HG03025 (cell line): Measurements from ENCODE around the gene NCL.
"Not testable (repeated sequence)": the region's sequence is repeated elsewhere in the genome, so short reads cannot be mapped to it uniquely, and the experiment has no call there.

Experiments used
- ATAC-seq: cut with Tn5 transposase; IDR thresholded peaks from one replicate; pipeline ENCODE4 v1.9.1; 2021; ENCODE audit warnings: mild to moderate bottlenecking, moderate library complexity; ENCODE audit not compliant: unreplicated experiment, low FRiP score

The NCL gene

DNA sequence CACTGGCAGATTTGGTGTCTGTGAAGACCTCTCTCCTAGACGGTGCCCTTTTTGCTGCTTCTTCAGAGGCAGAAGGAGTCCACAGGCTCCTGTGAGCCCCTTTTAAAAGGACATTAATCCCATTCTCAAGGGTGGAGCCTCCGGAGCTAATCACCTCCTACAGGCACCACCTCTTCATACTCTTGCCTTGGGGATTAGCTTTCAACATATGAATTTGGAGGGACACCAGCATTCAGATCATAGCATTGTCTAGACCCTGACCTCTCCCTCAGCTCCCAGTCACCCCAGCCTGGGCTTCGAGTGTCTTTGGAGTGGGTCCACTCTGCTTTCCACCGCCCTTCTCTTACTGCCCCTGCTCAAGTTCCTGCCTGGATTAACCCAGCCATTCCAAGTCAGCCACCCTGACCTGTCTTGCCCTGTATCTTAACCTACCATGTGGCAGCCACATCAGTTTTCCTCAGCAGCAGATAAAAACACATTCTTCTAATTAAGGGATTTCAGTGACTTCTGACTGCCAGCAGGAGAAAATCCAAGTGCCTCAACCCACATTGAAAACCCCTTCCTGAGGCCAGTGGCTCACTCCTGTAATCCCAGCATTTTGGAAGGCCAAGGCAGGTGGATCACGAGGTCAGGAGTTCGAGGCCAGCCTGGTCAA, 6.1 kb upstream of the NCL start:
- ATAC-seq: no peak

DNA sequence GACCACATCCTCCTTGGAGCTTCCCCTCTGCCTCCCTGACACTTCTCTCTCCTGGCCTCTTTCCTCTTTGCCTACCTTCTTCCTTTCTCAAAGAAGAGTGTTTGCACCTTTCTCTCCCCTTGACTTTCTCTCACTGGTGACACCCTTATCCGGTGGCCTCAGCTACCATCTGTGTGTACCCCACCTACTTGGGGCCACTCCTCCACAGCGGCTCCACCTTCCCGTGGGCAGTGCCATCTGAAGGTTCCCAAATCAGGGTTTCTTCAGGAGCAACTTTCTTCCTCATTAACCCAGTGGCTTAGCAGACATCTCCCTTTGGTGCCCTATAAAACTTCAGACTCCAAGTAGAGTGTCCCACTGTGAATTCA, 5.3 kb upstream of the NCL start:
- ATAC-seq: no peak

DNA sequence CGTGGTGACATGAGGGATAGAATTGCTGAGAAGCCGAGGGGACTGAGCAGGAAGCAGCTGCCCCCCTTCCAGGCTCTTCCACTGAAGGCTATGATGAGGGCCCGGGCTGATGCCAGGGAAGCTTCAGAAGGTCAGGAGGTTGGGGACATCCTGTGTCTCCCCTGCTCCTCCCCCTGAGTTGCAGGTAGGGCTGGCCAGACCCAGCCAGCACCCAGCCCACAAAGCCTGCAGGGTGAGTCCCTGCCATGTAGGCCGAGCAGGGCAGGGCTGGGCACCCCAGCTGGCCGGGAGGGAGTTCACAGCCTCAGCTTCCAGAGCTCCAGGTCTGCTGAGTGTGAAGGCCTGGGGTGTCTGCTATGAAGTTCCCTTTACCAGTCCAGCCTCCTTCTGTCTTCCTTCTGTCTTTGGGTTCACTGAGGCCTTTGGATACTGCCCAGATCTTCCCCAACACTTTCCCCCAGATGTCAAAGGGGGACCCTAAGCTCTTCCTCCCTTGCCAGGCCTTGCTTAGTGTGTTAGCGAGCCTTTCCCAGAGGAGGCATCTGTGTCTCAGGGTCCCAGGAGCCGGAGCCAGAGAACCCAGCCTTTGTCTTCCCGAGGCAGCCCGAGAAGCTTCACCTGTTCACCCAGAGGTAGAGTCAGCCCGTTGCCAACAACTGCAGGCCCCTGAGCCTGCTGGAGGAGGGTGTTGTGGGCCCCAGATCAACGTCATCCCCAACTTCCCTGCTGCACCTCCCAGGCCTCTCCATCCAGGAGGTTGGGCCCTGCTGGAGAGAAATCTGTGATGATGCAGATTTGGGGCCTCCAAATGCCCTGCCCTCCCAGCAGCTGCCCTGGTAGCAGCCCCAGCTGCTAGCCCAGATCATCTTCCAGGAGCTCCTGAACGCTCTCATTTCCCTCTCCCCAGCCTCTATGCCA, 3.6 kb upstream of the NCL start:
- no peak for ATAC-seq

DNA sequence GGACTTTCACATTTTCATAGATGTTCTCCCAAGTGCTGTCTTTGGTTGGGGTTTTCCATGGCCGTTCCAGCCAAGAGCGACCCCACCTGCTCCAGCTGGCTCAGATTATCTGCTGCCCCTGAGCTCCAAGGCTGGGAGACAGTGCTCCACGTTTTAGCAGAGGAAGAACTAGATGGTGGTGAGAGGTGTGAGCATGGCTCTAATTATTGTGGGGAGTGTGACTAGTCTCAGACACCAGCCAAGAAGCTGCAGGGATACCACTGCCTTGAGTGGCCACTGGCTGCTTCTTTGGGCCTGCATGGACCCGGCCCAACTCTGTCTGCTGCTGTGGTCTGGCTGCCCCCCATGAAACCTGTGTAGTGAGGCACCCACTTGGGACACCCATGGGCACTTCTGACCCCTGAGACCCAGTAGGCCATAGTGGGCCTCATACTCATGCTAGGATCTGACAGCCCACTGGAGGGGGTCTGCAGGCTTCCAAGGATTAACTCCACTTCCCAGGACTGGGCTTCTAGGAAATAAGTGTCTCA, 2.8 kb upstream of the NCL start:
- no peak for ATAC-seq

DNA sequence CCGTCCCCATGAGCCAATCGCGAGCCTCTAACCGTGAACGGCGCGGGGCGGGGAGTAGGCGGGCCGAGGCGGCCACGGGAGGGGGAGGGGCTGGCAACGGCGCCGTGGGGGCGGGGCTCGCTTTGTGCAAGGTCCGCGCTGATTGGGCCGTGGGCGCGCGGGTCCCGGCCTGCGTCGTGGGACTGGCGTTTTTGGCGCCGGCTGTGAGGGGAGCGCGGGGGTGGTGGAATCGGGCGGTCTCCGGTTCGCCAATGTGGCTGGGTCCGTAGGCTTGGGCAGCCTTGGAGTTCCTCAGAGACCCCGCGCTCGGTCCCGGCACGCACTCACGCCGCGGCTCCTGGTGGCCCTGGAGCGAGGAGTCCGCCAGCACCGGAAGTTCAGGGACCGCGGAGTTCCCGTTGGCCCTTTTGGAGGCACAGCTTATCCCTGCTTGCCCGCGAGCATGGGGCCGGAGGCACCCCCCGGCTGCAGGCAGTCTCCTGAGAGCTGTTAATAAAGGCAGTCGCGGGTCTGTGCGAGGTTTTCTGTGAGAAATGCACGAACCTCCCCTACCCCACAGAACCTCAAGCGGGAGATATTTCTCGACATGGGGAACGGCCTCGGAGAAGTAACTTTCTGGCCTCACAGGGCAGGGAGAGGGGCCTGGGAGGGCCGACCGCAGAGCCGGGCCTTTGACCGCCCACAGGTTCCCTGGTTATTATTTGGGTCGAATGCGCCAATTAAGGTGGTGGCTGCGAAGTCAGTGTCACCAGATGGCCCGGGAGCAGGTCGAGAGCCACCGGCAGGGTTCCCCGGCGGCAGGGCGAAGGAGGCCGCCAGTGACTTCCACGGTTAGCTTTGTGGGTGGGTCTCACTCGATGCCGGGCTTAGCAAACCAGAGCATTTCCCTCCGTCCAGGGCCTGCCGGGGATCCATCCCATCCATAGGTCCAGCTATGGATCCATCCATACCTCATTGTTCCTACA, 574 bp upstream of the NCL start:
- ATAC-seq: no peak

DNA sequence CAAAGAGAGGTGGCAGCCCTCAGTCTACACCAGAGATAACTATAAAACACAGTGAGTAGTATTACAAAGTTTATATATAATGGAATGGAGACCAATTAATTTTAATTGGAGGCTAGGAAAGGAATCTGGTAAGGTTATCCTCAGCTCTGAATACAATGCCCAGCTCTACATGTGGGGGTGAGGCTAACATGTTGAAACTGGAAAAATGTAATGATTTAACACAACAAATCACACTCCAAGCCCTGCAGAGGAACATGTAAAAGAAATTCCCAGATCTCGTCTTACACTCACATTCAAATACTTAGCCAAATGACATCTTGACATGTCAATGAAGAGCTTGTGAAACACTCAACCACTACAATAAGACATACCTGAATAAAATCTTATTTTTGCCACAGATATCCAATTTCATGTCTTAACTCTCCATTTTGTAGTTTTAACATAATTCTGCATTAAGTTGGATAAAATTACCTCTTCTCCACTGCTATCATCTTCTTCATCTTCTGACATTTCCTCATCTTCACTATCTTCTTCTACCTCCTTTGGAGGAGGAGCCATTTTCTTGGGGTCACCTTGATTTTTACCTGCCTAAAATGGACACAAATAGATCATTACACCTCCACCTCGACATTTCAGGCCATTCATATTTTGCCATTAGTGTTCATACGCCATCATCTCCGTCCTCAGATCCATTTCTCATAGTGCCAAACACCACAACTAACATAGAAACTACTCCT, 1.4 kb downstream of the NCL start:
- no peak for ATAC-seq

DNA sequence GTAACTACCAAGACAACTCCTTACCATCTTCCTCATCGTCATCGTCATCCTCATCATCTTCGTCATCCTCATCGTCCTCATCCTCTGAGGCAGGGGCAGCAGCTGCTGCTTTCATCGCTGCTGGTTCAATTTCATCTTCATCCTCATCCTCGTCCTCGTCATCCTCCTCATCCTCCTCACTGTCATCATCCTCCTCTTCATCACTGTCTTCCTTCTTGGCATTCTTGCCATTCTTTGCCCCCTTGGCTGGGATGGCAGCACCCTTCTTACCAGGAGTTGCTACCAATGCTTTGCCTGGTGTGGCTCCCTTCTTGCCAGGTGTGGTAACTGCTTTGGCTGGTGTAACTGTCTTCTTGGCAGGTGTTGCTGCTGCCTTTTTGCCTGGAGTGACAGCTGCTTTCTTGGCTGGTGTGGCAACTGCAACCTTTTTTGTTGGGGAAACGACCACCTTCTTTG, 2.7 kb downstream of the NCL start:
- ATAC-seq: no peak

DNA sequence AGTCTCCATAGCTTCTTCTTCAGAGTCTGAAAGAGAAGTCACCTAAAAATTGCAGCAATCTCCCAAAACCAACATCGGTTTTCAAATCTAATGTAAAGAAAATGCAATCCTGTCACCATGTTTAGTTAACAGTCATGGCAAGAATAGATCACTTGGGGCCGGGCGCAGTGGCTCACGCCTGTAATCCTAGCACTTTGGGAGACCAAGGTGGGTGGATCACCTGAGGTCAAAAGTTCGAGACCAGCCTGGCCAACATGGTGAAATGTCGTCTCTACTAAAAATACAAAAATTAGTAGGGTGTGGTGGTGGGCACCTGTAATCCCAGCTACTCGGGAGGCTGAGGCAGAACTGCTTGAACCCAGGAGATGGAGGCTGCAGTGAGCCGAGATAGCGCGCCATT, 3.4 kb downstream of the NCL start:
- ATAC-seq: not testable (repeated sequence)

DNA sequence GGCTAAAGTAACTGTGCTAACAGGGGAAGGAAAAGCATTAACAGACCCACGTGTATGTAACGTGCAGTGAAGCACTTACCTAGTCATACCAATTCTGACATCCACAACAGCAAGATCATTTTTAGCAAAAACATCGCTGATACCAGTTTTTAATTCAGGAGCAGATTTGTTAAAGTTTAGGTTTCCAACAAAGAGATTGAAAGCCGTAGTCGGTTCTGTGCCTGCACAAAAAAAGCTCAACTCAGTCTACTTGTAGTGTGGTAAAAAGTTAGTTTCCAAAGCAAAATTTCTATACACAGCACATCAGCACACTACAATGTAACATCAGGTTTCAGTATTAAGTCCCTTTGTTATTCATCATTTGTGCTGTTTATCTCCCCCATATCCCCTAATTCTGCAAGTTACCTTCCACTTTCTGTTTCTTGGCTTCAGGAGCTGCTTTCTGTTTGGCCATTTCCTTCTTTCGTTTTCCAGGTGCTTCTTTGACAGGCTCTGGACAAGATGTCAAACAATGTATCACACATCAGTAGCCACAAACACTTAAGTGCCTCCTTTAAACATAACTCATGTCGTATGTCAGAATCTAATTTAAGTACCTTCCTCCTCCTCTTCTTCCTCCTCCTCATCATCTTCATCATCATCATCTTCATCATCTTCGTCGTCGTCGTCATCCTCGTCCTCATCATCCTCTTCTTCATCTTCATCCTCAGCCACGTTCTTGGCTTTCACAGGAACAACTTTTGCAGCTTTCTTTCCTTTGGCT, 4.0 kb downstream of the NCL start:
- no peak for ATAC-seq

DNA sequence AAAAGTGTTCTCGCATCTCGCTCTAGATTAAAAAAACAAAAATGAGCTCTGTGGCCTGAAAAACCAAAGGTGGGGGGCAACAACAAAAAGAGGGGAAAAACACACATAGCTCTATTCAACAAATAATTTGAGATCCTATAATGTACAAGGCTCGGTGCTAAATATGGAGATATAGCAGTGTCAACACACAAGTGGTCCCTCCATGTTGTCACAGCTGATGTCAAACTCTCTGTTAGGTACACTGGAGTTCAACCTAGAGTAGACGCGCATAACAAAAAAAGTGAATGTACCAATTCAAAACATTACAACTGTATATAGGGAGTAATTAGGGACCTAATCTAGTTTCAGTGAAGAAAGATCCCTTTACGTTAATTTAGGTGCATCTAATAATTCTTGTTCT, 5.9 kb downstream of the NCL start:
- no peak for ATAC-seq

DNA sequence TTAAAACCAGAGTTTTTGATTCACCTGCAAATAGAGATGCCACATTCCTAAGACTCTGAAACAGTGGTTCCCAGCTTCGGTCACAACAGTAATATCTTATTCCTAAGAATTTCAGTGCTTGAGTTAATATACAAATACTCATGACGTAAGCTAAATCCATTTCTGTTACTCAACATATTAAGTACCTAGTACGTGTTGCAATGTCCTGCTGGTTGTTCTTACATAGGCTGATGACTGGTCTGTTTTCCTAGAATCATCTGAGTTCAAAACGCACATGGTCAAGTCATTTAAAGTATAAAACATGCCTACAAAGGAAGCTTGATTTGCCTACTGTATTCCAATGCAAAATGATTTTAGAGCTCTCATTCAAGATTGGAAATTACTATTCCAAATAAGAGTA, 7.2 kb downstream of the NCL start:
- ATAC-seq: no peak

DNA sequence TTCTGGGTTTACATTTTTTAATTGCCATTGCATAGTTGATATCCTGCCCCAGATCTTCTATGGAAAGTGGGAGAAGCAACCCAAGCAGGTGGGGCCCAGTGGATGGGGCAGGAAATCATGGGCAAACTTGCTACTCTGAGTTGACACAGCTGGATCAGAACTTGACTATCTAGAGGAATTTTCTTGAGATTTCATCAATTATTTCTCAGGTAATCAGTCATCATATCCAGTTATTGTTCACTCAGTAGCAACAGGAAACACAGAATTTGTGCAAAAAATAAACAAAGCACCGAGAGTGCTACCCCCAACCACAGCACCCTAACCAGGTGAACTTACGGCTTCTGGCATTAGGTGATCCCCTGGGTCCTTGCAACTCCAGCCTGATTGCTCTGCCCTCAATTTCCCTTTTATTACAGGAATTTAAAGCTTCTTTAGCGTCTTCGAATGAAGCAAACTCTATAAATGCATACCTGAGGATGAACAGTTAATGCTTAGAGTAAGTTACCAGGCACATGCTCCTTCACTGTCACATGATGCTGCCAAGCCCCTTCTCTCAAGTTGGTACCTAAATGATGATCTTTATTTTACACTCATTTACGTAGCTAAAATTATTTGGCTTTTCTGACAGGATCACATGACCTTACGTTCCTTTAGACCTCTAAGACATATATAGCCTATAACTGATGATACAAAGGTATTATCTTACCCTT, 7.8 kb downstream of the NCL start:
- no peak for ATAC-seq

DNA sequence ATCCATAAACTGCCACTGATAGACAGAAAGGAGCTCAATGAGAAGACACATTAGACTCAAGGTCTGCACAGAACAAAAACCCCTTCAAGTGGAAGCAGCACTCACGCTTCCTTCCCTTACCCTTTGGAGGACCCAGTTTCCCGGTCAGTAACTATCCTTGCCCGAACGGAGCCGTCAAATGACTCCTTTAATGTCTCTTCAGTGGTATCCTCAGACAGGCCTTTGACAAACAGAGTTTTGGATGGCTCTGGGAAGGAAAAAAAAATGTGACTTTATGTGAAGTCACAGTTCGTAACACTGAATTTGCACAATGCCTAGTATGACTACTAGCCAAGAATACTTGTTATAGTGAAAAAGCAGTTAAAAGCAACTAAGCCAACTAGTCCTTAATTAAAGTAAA, 8.4 kb downstream of the NCL start:
- no peak for ATAC-seq

DNA sequence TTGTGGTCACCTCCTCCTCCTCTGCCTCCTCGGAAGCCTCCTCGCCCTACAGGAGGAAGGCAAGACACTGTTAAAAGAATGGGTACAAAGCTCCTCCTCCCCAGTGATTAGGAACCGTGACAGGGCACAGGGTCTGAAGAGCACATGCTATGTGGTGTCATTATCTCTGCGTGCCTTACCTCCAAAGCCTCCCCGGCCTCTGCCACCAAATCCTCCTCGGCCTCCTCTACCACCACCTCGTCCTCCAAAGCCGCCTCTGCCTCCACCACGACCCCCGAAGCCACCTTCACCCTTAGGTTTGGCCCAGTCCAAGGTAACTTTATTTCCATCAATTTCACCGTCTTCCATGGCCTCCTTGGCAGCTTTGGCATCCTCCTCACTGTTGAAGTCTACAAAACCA, 9.1 kb downstream of the NCL start:
- no peak for ATAC-seq

DNA sequence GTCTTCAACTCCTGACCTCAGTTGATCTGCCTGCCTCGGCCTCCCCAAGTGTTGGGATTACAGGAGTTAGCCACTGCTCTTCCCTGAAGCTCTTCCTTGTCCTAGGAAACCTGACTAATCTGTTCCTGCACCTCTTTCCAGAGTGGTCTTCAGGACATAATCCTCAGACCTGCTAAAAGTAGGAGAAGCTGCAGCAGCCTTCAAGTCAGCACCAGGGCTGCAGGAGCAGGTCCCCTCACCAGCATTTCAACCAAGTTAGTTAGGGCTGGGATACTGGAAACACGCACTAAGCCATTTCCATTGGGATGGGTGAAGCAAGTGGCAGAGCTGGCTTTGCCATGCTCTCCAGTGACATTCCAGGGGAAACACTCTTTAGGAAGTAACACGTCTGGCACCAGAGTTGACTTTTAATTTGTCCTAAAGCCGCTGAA, 9.9 kb downstream of the NCL start:
- no peak for ATAC-seq

DNA sequence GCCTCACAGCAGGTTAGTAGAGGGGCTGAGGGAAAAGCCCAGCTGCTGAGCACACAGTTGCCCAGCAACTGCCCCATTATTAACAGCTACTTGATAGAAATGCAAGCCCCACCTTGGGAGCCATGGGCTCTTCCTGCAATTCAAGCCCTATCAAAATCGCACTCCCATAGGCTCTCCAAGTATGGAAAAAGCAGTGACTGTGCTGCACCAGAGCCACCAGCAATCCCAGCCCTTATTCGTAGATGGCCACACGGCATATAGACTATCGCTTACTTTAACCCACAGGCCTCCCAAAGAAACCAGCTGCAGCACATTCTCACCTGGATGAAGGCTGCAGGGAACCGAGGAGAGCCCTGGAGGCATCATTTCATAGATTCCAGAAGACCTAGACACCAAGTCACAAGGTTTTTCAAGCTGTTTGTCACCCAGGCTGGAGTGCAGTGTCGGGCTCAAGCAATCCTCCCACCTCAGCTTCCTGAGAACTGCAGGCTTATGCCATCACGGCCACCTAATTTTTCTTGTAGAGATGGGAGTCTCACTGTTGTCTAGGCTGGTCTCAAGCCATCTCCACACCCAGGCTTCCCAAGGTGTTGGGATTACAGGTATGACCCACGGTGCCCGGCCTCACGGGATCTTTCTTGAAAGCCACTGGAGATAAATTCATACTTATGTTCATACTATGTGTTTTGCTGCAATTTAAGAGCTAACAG, 11.3 kb downstream of the NCL start:
- no peak for ATAC-seq

DNA sequence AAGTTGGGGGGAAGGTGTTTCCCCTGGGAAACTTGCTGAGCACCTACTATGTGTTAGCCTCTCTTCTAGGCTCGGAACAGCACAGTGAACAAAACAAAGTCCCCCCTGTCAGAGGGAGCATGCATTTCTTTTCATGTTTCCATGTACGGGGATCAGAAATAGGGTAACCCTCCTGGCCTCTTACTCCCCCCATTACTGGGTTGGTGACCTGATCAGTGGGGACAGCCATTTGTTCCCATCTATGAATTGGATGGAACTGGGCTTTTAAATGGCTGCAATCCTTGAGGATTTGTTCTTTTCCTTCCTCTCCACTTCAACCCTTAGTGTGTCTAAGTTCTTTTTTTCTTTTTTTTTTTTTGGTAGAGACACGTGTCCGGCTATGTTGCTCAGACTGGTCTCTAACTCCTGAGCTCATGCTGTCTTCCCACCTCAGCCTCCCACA, 13.7 kb downstream of the NCL start:
- ATAC-seq: no peak

DNA sequence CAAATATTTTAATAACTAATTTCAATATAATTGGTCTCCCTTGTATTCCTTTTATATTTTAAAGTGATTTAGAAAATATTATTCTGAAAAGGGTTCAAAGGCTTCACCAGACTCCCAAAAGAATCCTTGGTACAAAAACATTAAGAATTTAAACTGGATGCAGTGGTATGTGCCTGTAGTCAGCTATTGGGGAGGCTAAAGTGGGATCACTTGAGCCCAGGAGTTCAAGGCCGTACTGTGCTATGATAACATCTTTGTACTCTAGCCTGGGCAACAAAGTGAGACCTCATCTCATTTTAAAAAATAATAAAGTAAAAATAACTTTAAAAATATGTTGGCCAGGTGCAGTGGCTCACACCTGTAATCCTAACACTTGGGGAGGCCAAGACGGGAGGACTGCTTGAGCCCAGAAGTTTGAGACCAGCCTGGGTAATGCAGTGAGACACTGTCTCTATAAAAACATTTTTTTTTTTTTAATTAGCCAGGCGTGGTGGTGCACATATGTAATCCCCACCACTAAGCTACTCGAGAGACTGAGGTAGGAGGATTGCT, 14.7 kb downstream of the NCL start:
- no peak for ATAC-seq
